ENCODE results near the gene PROCA1.
"Not testable (repeated sequence)": the region's sequence is repeated elsewhere in the genome, so short reads cannot be mapped to it uniquely, and the experiment has no call there.

The PROCA1 gene

DNA sequence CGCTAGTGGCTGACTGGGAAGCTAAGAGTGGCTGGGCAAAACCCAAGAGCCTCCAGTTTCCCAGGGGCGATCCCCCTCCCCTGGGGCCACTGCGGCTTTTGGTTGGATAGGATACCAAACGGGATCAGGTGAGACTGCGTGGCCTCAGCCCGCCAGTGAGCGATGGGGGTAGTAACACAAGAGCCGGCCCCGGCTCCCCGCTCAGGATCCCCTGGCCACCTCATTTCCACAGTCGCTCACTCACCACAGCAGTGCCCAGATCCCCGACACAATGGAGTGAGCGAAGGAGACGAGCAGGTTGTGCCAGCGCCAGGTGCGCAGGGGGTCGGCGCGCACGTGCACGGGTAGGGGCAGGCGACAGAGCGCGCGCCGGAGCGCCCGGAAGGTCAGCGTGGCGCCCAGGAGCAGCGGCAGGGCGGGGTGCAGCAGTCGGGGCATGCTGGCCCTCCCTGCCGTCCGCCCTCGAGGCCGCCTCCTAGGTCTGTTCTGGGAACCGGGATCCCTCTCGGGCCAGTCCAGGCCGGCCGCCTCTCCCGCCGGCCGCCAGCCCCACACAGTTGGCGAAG is 14.1 kb upstream of the PROCA1 start:
- DNase-seq: peak; percentile 98

DNA sequence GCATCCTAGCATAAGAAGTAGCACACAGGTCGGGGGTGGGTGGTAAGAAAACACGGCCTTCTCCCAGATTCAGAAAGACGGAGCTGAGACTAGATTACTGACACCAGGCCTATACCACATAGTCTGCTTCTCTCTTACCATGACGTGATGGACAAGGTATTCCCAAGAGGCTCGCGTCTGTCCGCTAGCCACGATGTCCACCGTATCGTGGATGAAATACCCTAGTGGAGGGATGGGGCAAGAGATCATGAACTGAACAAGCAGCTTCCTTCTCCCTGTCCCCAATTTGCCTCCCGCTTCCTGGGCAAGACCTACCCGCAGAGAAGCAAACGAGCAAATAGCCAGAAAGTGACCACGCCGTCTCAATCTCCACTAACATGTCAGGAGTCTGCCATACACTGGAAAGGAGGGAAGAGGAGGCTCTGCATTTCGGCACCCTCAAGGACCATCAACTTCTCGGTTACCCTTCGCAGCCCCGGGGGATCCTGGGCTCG is 13.5 kb upstream of the PROCA1 start:
- DNase-seq: peak; percentile 93

DNA sequence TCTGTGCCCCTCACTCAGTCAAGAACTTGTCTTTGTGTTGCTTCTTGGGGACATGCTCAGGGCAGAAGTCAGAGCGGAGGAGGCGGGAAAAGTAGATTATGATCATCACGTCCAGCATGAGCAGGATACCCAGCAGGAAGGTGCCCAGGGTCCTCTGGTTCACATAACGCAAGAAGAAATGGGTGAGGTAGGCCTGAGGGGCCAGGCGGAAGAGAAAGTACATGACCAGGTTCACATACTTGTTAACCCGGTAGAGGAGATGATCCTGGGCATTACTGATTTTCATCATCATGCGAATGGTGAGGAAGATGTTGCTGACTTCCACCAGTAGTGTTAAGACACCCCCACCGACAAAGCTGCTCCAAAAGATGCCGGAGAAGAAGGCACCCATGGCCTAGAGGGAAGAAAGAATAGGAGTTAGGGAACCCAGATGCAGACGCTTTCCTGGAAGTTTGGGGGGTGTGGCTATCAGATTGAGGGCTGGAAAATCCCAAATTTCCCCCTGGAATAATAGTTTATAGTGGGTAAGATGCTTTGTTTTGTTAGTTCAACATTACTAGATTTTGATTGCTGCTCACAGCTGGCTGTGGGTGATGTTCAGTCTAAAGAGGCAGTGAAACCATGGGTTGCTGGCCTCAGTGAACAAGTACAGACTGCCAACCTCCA is 12.9 kb upstream of the PROCA1 start:
- no peak for DNase-seq

DNA sequence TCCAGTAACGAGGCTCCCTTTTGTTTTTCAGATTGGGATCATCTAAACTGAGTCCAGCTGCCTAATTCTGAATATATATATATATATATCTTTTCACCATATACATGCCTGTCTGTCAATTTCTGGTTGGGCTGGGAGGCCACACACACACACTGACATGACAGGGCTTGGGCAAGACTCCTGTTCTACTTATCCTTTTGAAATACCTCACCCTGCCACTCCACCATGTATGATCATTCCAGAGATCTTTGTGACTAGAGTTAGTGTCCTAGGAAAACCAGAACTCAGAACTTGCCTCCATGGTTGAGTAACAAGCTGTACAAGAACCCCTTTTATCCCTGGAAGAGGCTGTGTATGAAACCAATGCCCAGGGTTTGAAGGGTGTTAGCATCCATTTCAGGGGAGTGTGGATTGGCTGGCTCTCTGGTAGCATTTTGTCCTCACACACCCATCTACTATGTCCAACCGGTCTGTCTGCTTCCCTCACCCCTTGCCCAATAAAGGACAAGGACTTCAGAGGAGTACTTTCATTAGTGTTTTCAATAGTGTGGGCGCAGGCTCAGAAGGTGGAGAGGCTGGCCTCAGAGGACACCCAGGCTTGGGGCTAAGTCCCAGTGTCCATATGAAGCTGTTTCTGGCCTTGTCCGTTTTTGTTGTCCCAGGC is 12.3 kb upstream of the PROCA1 start:
- DNase-seq: not testable (repeated sequence)

DNA sequence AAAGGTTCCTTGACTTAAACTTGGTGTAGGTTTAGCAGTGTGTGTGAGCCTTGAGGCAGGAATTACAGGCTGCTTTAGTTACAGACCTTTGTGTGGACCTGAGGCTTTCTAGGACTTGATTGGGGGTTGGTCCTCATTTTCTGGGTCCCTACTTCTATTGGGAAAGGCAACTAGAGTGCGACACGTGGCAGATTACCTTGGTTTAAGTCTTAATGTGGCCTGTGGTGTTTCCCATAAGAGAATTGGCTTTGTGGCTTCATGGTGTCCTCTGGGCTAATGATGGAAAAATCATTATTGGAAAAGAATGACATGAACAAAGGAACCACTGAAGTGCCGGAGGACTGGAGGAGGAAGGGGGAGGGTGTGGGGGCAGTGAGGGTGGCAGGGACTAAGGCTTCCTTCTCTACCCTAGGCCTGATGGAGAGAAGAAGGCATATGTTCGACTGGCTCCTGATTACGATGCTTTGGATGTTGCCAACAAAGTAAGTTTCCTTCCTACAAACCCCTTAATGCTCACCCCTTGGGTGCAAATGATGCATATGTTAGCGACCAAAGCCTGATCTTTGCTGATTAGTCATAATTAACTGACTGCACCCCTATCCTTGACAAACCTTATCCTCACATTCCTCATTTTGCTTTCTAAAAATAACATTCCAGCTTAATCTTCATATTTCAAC is 11.6 kb upstream of the PROCA1 start:
- no peak for DNase-seq

DNA sequence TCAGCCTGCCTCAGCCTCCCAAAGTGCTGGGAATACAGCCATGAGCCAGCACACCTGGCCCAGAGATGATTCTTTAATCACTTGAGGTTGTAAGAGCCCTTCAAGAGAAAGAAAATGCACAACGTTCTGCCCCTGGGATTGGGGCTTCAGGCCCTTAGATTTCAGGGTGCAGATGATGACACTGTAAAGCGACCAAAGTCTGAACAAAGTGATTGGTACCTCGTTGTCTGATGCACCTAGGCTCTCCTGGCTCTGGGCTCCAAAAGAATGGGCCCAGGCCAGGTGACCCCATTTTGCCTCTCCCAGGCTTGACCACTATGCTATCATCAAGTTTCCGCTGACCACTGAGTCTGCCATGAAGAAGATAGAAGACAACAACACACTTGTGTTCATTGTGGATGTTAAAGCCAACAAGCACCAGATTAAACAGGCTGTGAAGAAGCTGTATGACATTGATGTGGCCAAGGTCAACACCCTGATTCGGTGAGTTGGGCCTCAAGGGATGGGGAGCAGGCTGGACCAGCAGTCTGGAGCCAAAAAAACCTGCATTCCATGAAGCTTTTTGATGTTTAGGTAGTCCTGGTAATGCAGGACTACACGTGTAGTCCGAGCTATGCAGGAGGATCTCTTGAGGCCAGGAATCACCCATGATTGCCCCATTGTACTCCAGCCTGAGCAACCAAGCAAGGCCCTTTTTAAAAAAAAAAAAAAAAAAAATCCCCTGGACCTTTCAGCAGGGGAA is 10.9 kb upstream of the PROCA1 start:
- DNase-seq: no peak

DNA sequence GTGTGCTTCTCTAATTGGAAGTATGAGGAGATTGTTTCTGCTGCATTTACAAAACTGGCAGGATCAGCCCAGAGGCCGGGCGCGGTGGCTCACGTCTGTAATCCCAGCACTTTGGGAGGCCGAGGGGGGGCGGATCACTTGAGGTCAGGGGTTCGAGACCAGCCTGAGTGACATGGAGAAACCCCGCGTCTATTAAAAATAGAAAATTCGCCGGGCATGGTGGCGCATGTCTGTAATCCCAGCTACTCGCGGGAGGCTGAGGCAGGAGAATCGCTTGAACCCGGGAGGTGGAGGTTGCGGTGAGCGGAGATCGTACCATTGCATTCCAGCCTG is 9.3 kb upstream of the PROCA1 start:
- DNase-seq: not testable (repeated sequence)

DNA sequence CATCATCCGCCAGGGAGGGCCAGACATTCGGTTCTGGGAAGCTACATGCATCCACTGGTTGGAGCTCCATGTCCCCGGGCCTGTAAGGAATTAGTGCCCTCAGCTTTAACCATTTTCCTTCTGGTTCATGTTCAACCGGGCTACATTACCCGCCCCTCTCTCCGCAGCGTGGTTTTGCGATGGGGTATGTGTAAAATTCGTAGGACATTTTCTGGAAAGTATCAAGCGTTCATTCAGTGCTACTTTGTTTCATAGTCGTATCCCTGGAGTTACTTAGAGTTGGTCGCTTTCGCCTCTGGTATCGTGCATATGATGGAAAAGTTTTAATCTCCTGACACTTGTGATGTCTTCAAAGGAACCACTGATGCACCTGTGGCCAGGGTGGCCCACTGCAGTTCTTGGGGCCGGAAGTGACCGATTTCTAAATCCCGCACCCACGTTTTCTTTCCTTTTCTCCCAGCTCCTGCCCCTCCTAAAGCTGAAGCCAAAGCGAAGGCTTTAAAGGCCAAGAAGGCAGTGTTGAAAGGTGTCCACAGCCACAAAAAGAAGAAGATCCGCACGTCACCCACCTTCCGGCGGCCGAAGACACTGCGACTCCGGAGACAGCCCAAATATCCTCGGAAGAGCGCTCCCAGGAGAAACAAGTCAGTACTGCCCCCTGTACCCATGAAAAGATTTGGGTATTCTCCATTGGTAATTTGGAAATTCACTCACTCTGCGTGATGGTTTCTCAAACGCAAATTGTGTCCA is 8.7 kb upstream of the PROCA1 start:
- no peak for DNase-seq

DNA sequence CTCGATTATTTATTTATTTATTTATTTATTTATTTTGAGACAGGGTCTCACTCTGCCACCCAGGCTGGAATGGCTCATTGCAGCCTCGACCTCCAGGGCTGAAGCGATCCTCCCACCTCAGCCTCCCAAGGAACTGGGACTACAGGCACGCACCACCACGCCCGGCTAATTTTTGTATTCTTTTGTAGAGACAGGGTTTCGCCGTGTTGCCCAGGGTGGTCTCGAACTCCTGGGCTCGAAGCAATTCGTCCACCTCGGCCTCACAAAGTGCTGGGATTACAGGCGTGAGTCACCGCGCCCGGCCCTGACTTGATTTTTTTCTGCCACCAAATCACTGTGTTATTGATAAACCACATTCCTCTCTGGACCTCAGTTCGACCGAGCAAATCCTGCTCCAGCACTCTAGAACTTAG is 7.3 kb upstream of the PROCA1 start:
- no peak for DNase-seq

DNA sequence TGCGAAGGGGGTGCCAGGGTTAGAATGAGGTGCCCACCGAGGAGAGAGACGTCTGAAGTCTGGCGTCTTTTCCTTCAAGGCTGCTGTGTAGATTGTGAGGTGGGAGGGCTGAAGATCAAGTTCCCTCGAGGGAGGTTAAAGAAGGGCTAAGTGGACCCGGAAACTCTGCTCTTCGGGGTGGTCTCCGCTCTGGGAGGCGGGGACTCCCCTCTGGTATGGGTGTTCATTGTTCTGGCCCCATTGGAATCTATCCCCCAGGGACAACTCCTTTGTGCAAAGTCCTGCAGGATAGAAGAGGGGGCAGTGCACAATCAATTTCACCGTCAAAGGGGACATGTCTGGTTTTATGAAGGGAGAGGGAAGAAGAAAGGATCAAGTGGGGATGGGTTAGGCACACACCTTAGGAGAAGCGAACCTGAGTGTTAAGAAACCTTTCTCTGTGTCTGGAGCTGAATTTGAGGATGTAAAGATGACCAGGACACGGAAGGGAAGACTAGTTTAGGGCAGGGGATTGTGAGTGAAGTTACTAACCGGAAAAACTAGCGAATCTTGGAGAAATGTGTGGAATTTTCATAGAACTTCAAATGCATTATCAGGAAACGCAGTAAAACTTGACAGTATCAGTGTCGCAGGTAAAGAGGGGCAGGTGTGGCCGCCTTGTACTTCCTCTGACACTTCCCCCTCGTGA is 6.8 kb upstream of the PROCA1 start:
- DNase-seq: no peak

DNA sequence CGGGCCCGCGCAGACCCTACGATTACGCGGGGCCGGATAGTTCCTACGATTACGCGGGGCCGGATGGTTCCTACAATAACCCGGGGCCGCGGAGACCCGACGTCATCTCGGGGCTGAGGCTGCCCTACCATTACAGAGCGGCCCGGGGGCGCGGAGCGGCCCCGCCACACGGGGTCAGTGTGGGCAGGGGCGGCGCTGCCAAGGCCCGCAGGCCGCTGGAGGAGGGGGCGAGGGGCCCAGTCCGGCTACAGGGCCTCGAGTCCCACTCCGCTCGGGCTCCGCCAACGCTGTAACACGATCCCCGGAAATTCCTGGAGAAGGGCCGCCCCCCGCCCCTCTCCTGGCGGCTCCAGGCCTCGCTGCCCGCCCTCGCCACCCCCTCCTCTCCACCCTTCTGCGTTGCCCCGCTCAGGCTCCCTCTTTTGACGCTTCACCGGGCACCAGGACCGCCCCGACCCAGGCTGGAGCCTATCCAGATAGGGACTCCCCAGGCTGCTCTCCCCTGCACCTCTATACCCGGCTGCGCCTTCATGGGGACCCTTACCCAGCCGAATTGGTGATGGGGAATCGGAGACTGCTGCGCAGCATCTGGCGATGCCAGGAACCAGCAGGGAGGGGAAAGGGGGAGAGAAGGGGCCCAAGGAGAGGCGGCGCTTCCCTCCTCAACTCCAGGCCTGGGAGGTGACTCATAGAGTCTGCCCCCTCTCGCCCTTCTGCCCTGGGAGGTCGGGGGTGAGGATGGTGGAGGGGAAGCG is 6.1 kb upstream of the PROCA1 start, which contains the start of gene RAB34:
Gene RAB34, minus strand, starts transcription at position 291 of the 755 bp plus-strand sequence. CDS start 602 bp downstream, outside the sequence.
- peak; percentile 99 for DNase-seq

DNA sequence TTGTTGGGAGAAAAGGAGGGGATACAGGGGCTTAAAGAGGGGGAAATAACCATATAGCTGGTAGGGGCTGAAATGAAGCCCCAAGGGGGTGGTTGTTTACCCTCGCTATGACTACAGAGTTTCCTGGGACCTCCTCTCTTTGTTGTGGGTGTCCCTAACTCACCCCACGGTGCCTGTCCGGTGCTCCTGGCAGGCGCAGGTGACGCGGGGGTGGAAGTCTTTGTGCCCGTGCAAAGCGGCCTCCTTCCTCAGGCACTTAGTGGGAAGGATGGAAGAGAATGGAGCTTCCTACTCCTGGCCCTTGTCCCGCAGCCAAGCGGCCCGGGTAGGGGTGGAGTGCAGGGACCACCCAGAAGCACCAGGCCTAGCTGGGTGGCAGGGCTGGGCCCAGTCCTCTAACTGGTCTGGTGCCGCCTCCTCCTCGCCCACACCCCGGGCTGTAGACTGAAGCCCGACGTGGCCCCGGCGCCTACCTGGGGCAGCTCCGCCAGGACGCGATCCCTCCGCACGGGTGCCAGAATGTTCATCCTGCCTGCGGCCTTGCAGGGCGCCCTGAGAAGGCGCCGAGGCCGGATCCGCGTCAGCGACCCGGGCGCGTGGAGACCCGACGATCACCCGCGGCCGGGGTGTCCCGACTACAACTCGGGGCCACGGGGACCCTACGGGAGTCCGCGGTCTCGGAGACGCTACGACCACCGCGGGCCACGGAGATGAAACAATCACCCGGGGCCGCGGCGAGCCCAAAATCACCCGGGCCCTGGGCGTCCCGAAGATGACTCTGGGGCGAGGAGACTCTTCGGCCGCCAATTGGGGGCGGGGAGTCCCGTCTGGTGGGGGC is 5.3 kb upstream of the PROCA1 start:
- DNase-seq: peak; percentile 80

DNA sequence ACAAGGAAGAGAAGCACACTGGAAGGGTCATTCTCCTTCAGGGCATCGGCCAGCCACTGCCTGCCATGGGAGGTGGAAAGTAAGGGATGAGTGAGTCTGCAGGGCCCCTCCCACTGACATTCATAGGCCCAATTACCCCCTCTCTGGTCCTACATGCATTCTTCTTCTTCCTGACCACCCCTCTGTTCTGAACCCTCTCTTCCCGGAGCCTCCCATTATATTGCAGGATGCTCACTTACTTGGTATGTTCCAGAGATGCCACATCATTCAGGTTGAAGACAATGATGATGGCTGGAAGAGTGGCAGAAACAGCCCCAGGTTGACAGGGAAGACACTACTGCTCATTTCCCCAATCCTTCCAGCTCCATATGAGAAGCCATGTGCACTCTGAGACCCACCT is 3.5 kb upstream of the PROCA1 start:
- DNase-seq: peak; percentile 43

DNA sequence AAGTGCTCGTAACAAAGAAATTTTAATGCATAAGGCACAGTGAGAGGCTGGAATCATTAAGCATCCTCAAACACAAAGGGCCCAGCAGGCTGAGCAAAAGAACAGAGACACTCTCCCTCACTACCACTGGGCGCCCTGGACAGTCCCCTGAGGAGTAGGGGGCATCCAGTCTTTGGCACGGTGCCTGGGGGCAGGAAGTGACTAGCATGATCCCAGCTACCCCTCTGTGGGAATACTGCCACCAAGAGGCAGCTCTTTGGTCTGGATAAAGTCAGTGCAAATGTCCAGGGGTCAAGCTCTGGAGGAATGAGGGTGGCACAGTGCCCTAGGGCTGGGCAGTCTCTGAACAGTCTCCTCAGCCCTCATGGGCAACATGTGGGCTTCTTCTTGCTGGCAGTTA is 2.6 kb upstream of the PROCA1 start:
- DNase-seq: no peak

DNA sequence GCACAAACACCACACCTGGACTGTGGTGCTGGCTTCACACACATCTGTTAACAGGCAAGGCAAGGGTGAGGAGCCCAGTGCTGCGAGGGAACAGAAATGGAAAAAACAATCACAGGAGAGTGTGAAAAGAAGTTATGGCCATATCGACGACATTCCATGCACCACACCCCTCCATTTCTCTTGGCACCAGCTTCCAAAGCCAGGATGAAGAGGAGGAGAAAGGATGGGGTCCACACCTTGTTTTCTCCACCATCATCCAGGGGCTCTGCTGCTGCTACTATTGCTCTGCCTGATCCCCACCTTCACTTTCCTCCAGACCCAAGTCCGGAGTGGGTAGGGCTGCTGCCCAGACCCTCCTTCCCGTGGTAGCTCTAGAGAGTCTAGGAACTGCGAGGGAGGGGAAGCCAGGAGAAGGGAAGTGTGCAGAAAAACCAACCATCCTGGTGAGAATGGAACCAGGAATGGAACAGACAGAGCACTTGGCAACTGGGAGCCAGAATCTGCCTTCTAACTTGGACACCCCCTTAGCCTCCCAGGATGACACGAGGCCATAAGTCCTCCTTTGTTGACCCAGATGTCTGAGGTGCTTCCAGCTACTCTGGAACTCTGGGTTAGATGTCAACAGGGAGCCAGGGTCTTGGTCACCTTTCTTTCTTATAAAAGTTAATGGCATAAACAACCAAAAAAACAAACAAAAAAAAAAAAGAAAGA is 1.2 kb upstream of the PROCA1 start:
- DNase-seq: peak; percentile 60

DNA sequence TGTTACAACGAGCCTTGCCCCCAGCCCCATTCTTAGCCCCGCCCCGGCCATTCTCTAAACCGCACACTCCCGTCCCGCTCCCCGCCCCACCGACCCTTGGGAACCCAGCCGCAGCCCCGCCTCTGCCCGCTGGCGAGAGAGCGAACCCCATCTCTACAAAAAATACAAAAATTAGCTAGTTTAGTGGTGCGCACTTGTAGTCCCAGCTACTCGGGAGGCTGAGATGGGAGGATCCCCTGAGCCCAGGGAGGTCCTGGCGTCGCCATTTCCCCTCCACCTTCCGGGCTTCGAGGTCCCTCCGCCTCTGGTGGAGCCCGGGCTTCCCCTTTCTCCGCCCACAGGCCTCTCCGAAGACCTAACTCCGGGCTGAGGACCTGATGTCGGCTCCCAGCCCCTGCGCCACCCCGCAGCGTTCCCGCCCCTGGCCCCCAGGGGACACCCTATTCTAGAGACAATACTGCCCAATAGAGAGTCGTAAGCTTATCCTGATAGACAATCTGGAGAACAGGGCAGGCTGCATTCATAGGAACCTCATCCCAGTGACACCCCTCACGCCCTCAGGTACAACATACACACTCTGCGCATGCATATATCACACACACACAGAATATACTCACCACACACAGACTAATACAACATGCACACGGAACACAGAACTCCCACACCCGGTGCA is 480 bp upstream of the PROCA1 start:
- DNase-seq: peak; percentile 91

DNA sequence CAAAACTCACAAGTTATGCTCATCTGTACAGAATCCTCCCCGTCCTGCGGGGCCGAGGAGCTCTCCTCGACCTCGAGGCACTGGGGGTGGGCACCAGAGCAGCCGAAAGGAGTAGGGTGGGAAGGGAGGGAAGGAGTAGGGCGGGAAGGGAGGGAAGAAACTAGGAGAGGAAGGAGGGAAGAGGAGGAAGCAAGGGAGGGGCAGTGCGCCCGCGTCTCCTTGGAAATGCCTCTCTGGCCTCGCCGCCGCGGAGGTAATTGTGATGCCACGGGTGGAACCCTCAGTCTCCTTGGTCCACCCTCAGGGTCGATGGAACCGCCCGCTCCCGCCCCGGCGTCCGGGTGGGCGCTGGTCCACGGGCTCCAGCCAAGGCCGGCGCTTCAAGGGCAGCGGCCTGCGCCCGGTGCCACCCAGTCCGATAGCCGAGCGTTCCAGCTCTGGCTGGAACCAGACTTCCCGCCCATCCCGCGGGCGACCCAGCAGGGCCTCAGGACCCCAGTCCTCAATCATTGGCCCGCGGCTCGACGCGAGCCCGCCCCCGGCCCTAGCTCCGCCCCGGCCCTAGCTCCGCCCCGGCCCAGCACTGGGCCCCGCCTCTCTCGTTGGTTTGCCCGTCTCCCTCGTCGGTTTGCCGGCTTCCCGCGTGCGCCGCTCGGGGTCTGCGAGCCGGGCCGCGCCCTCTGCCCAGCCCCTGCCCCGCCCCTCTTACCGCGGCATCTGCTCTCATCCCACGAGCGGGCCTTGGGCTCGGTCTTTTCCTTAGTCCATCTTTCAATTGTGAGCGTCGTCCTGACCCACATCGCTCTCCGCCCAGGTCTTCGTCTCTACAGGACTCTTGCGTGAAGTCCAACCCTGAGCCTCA is 596 bp downstream of the PROCA1 start:
- DNase-seq: peak; percentile 100

DNA sequence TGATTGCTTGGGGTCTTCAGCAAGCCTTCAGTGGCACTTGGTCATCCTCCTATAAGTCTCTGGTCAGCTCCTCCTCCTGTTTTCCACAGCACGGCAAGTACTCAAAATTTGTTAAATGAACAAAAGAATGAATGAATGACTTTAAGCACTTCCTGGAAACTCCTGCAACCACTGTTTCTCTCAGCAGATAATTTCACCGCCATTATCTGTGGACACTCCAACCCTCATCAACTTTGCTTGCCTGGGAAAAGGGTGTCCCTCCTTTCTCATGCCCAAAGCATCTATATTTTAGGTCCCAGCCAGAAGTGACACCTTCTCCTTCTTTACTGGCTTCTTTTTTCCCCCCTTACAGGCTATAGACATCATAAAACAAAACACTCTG is 4.4 kb downstream of the PROCA1 start:
- no peak for DNase-seq
